SJSA1 (cell line): ENCODE measurements around the gene RUNDC3A. TPM values are rescaled to one million over a fixed set of nuclear protein-coding genes. Genes with fewer than 3 reads are reported as not detected.
A peak's percentile ranks its signal among the peaks of the same experiment; 100 is the strongest.

Experiments used
- DNase-seq, 2 experiments: peaks; one replicate each; pipeline ENCODE4 v3.0.0-alpha.2; 2015 to 2020; ENCODE audit warnings: low spot score in 2 of 2, low read depth in 1 of 2
- H3K27ac ChIP-seq: fragments of 250-450 bp; sonication (Bioruptor Pico); 2 replicates; pipeline ENCODE4 v1.5.1; 2020; ENCODE audit warnings: mild to moderate bottlenecking, moderate library complexity
- H3K27me3 ChIP-seq: fragments of 250-450 bp; sonication (Bioruptor Pico); replicated peaks from 2 replicates; pipeline ENCODE4 v1.5.1; 2020; ENCODE audit warnings: mild to moderate bottlenecking, moderate library complexity
- H3K36me3 ChIP-seq: fragments of 250-450 bp; sonication (Bioruptor Pico); 2 replicates; pipeline ENCODE4 v1.5.1; 2020; ENCODE audit warnings: mild to moderate bottlenecking
- H3K4me1 ChIP-seq: fragments of 250-450 bp; sonication (Bioruptor Pico); replicated peaks from 2 replicates; pipeline ENCODE4 v1.6.1; 2021; ENCODE audit warnings: mild to moderate bottlenecking
- H3K4me3 ChIP-seq: fragments of 250-450 bp; sonication (Bioruptor Pico); 2 replicates; pipeline ENCODE4 v1.5.1; 2020; ENCODE audit warnings: mild to moderate bottlenecking
- H3K9me3 ChIP-seq: fragments of 250-450 bp; sonication (Bioruptor Pico); replicated peaks from 2 replicates; pipeline ENCODE4 v1.5.1; 2020; ENCODE audit warnings: mild to moderate bottlenecking
- total RNA-seq: library from RNA; depleted of rRNA; stranded (reverse); fragments of >200 nt; shearing (Covaris generic); gene quantifications from 2 replicates; pipeline ENCODE4 v1.2.3, GENCODE V29; 2014

RUNDC3A gene
- total RNA-seq, 1 experiment from 2014 or later, result not detected

- Histone ChIP-seq H3K4me1 (no peaks in the 10 kb centered on the region), H3K27ac (no peak overlapping the region), H3K4me3 (no peak overlapping the region), H3K27me3 (no peaks in the 10 kb centered on the region; the same call in 1 of the 2 replicates), H3K36me3 (no peaks in the 10 kb centered on the region), H3K9me3 (no peaks in the 10 kb centered on the region)
- DNase-seq, result no peak
Observed at GRCh38 chr17:44273607-44274006, 34.8 kb upstream of the RUNDC3A start.

GRCh38 chr17:44277976-44278375, 30.4 kb upstream of the RUNDC3A start:
- Histone ChIP-seq H3K27ac (no peak overlapping the region), H3K27me3 (no peaks in the 10 kb centered on the region; the same call in 1 of the 2 replicates), H3K36me3 (no peaks in the 10 kb centered on the region), H3K4me1 (peaks cover 11% of the 10 kb centered on the region), H3K9me3 (no peaks in the 10 kb centered on the region), H3K4me3 (no peak overlapping the region)
- no peak for DNase-seq

DNA sequence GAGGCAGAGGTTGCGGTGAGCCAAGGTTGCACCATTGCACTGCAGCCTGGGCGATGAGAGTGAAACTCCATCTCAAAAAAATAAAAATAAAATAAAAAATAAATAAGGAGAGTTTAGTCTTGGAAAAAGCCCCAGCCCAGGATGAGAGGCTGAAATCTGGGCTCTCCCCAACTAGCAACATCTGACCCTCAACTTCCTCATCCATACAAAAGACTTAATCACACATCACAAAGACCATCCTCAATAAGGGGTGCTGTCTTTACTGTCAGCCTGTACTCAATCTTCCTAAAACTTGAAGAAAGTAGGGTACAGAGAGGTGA, 29.1 kb upstream of the RUNDC3A start:
- Histone ChIP-seq H3K4me3 (no peak overlapping the region), H3K36me3 (no peaks in the 10 kb centered on the region), H3K9me3 (no peaks in the 10 kb centered on the region), H3K4me1 (peaks cover 11% of the 10 kb centered on the region), H3K27me3 (no peaks in the 10 kb centered on the region; the same call in 1 of the 2 replicates), H3K27ac (no peak overlapping the region)
- no peak for DNase-seq

GRCh38 chr17:44279666-44280391, 28.6 kb upstream of the RUNDC3A start:
- Histone ChIP-seq H3K27me3 (no peaks in the 10 kb centered on the region; the same call in 1 of the 2 replicates), H3K36me3 (no peaks in the 10 kb centered on the region), H3K4me1 (peaks cover 11% of the 10 kb centered on the region), H3K27ac (no peak overlapping the region), H3K4me3 (no peak overlapping the region), H3K9me3 (no peaks in the 10 kb centered on the region)
- peak; percentile 40 to 75 for DNase-seq

DNA sequence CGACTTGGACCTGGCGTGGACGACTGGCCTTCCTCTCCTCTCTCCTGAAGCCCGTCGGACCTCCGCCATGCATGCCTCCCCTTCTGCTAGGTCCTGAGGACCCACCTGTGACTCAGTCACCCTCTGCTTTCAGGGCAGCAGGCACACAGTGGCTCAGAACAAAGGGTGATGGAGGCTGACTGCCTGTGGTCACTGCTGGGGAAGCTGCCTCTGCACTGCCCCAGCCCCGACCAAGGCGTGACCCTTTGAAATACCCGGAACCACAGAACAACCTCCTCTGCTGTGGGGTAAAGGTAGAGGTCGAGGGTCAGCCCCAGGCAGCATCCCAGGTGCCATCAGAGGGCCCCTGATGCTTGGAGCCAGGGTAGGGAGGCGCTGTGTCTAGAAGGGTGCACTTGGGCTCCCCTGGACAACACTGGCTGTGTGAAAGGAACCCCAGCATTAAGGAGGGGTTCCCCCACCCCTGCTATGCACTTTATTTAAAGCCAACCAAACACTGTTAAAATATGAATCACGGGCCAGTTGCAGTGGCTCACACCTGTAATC, 27.9 kb upstream of the RUNDC3A start:
- no peak for DNase-seq
- no peak overlapping the region for H3K27ac ChIP-seq
- H3K4me1 ChIP-seq, result peaks cover 11% of the 10 kb centered on the region
- H3K9me3 ChIP-seq, result no peaks in the 10 kb centered on the region
- H3K27me3 ChIP-seq, result no peaks in the 10 kb centered on the region; the same call in 1 of the 2 replicates
- H3K4me3 ChIP-seq, result no peak overlapping the region
- no peaks in the 10 kb centered on the region for H3K36me3 ChIP-seq

DNA sequence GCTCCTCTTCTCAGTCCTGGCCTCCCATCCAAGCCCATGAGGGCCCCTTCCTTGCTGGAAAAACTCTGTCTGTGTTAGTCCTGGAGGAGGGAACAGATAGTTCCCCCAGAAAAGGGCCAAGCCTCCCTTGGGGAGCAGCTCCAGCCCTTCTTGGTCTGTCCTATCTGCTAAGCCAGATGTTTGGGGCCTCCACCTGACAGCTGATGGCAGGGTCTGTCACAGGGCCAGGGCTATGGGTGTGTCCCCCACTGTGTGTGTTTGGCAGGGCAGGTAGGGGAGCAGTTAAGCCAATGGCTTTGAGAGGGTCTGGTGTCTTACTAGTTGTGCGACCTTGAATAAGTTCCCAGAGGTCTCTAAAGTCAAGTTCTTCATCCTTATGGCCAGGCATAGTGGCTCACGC, 26.8 kb upstream of the RUNDC3A start:
- no peak overlapping the region for H3K4me3 ChIP-seq
- no peaks in the 10 kb centered on the region; the same call in none of the 2 replicates for H3K27me3 ChIP-seq
- peaks cover 11% of the 10 kb centered on the region for H3K4me1 ChIP-seq
- H3K9me3 ChIP-seq, result no peaks in the 10 kb centered on the region
- no peak for DNase-seq
- H3K27ac ChIP-seq, result no peak overlapping the region
- H3K36me3 ChIP-seq, result no peaks in the 10 kb centered on the region

DNA sequence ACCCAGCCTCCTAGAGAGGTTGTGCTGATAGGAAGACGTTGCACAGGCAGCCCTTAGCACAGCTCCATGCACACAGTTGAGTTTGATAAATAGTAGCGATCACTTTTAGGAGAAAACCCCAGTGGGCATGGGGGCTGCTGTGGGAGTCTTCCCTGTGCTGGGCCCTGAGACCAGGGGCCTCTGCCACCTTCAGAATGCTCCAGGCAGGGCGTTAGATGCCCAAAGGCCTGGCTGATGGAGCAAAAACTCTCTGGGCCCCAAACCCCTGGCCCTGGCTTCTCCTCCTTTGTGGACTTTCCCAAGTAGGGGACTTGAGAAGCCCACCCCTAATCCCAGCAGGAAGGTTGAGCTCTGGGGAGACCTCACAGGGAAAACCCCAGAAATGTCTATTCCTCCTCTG, 26.1 kb upstream of the RUNDC3A start:
- H3K9me3 ChIP-seq, result no peaks in the 10 kb centered on the region
- H3K4me3 ChIP-seq, result no peak overlapping the region
- no peaks in the 10 kb centered on the region for H3K36me3 ChIP-seq
- peaks cover 11% of the 10 kb centered on the region for H3K4me1 ChIP-seq
- H3K27ac ChIP-seq, result no peak overlapping the region
- H3K27me3 ChIP-seq, result no peaks in the 10 kb centered on the region; the same call in none of the 2 replicates
- no peak for DNase-seq

DNA sequence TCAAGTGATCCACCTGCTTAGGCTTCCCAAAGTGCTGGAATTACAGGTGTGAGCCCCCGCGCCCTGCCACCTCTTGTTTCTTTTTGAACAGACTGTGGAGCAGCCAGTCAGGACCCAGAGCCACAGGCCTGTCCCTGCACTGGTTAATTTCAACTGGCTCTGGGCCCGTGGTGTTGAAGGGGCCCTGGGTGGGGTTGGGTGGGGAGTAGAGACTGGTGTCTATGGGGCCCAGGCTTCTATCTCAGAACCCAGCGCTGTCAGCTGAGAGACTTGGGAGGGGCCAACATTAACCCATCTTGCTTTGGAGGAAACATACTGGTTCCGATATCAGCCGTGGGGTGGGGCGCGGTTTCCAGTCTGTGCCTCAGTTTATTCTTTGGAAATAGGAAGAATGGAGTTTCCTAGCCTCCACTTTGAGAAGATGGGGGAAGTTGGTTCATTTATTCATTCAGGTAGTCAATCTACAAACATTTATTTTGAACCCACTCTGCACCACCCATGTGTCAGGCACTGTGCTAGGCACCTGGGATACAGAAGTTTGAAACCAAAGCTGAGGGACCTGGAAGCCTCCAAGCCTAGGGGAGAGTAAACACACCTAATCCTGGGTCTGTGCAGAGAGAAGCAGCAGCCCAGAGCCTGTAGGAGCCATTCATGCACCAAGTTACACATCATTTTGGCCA, 24.9 kb upstream of the RUNDC3A start:
- H3K4me3 ChIP-seq, result no peak overlapping the region
- H3K27ac ChIP-seq, result no peak overlapping the region
- peaks cover 11% of the 10 kb centered on the region for H3K4me1 ChIP-seq
- no peaks in the 10 kb centered on the region for H3K36me3 ChIP-seq
- DNase-seq, result no peak
- H3K27me3 ChIP-seq, result peaks cover 4% of the 10 kb centered on the region
- no peaks in the 10 kb centered on the region for H3K9me3 ChIP-seq

DNA sequence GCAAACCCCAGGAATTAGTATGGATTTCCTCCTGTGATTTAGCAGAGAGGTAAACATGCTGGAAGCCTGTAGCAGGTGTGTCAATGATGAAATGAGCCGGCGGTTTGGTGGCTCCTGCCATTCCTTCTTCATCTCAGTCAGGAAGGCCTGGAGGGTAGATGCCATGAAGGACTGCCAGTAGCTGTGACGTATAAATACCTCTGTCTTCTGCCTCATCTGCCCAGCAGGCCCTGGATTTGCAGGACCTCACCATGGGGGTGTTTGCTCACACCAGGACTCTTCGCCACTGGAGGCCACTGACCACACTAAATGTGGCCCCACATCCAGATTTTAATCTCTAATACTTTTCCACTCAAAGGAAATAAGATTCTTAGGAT, 24.4 kb upstream of the RUNDC3A start:
- H3K36me3 ChIP-seq, result no peaks in the 10 kb centered on the region
- no peaks in the 10 kb centered on the region for H3K9me3 ChIP-seq
- H3K27ac ChIP-seq, result no peak overlapping the region
- H3K4me3 ChIP-seq, result no peak overlapping the region
- peaks cover 11% of the 10 kb centered on the region for H3K4me1 ChIP-seq
- peaks cover 8% of the 10 kb centered on the region for H3K27me3 ChIP-seq
- DNase-seq, result no peak

GRCh38 chr17:44287651-44288050, 20.8 kb upstream of the RUNDC3A start:
- Histone ChIP-seq H3K27me3 (peaks cover 18% of the 10 kb centered on the region), H3K4me3 (no peak overlapping the region), H3K27ac (no peak overlapping the region), H3K9me3 (no peaks in the 10 kb centered on the region), H3K4me1 (no peaks in the 10 kb centered on the region), H3K36me3 (no peaks in the 10 kb centered on the region)
- DNase-seq, result no peak

GRCh38 chr17:44293509-44294226, 14.7 kb upstream of the RUNDC3A start:
- H3K4me3 ChIP-seq, result no peak overlapping the region
- H3K27ac ChIP-seq, result no peak overlapping the region
- peaks cover 32% of the 10 kb centered on the region for H3K27me3 ChIP-seq
- H3K36me3 ChIP-seq, result no peaks in the 10 kb centered on the region
- H3K9me3 ChIP-seq, result no peaks in the 10 kb centered on the region
- DNase-seq, result no peak
- H3K4me1 ChIP-seq, result no peaks in the 10 kb centered on the region

- no peak for DNase-seq
- H3K9me3 ChIP-seq, result no peaks in the 10 kb centered on the region
- peaks cover 43% of the 10 kb centered on the region for H3K27me3 ChIP-seq
- no peak overlapping the region for H3K4me3 ChIP-seq
- H3K36me3 ChIP-seq, result no peaks in the 10 kb centered on the region
- no peaks in the 10 kb centered on the region for H3K4me1 ChIP-seq
- H3K27ac ChIP-seq, result no peak overlapping the region
Observed at GRCh38 chr17:44297975-44298374, 10.4 kb upstream of the RUNDC3A start.

GRCh38 chr17:44304651-44305050, 3.8 kb upstream of the RUNDC3A start:
- no peaks in the 10 kb centered on the region; the same call in 1 of the 2 replicates for H3K9me3 ChIP-seq
- DNase-seq, result no peak

More at GRCh38 chr17:44304651-44305050, 3.8 kb upstream of the RUNDC3A start:
- no peaks in the 10 kb centered on the region for H3K36me3 ChIP-seq
- H3K4me1 ChIP-seq, result 0 out of 2 replicates have a peak, but pooled peaks cover 3% of the 10 kb centered on the region
- no peak overlapping the region for H3K4me3 ChIP-seq
- peaks cover 57% of the 10 kb centered on the region for H3K27me3 ChIP-seq
- no peak overlapping the region for H3K27ac ChIP-seq
